AG04450 (cell line): ENCODE results near the gene KLHL29. TPM values are rescaled to one million over a fixed set of nuclear protein-coding genes. Genes with fewer than 3 reads are reported as not detected.

Experiments
- CTCF ChIA-PET: fragments of 300-600, 350-600 bp; formaldehyde crosslinking; extraction: SDS; loops from one replicate; lab custom pipeline; 2022; ENCODE audit warnings: antibody characterized with exemption, inconsistent platforms; lab: Charles Lee
- POLR2A ChIA-PET: fragments of 350-600 bp; formaldehyde crosslinking; extraction: SDS; loops from one replicate; lab custom pipeline; 2021; ENCODE audit warnings: antibody characterized with exemption, inconsistent platforms; lab: Yijun Ruan, JAX
- DNase-seq: peaks from one replicate; pipeline ENCODE4 v3.0.0-alpha.2; 2011; ENCODE audit warnings: low read depth, low spot score
- H3K27ac ChIP-seq: one replicate; pipeline ENCODE4 v1.5.1; 2012; ENCODE audit warnings: low read depth, low read length, control low read depth
- H3K27me3 ChIP-seq: one replicate; pipeline ENCODE4 v1.6.0; 2012; ENCODE audit warnings: low read length; ENCODE audit not compliant: control insufficient read depth, insufficient read depth
- H3K4me3 ChIP-seq: 2 replicates; pipeline ENCODE4 v1.5.1; 2011; ENCODE audit warnings: mild to moderate bottlenecking, low read depth, low read length, control low read depth
- H3K9me3 ChIP-seq: 2 replicates; pipeline ENCODE4 v1.5.1; 2012; ENCODE audit warnings: low read length; ENCODE audit not compliant: control insufficient read depth, insufficient read depth
- polyA plus RNA-seq: library from polyadenylated mRNA; depleted of rRNA; stranded (reverse); fragments of >200 nt; gene quantifications from 2 replicates; pipeline ENCODE4 v1.2.3, GENCODE V29; 2011
- TF ChIP-seq, protein P1 (sequence below): IDR thresholded peaks from 2 replicates; pipeline ENCODE4 v1.5.1; 2011; ENCODE audit warnings: low read depth, low read length, control low read depth, inconsistent platforms

Gene KLHL29
- polyA plus RNA-seq, 1 experiment, result 3.6 TPM

DNA sequence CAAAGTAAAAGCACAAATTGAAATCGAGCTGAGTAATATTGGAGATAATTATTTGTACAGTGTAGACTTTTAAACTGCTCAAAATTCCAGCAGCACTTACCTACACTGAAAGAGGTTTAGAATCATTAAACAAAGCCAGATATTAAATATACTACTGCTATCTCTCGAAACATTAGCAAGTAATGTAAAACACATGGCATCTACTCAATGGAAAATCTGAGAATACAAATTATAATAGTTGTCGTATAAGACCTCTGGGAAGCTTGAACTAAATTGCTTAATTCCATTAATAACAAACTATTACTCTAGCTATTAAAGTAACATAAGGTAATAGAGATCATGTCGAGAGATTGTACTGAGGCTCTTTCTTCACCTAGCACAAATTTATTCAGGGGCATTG is 108.9 kb downstream of the KLHL29 start:
- ChIA-PET CTCF (interaction anchor here (1.0 kb wide), 1 partner anchor 16 kb away, joined by 3 read pairs; no protein-coding TSS in a partner anchor), POLR2A (no interaction called here)
- Histone ChIP-seq H3K4me3 (no peak overlapping the region), H3K27me3 (peaks cover 2% of the 10 kb centered on the region), H3K9me3 (no peaks in the 10 kb centered on the region), H3K27ac (no peak overlapping the region)
- TF ChIP-seq, protein P1, sequence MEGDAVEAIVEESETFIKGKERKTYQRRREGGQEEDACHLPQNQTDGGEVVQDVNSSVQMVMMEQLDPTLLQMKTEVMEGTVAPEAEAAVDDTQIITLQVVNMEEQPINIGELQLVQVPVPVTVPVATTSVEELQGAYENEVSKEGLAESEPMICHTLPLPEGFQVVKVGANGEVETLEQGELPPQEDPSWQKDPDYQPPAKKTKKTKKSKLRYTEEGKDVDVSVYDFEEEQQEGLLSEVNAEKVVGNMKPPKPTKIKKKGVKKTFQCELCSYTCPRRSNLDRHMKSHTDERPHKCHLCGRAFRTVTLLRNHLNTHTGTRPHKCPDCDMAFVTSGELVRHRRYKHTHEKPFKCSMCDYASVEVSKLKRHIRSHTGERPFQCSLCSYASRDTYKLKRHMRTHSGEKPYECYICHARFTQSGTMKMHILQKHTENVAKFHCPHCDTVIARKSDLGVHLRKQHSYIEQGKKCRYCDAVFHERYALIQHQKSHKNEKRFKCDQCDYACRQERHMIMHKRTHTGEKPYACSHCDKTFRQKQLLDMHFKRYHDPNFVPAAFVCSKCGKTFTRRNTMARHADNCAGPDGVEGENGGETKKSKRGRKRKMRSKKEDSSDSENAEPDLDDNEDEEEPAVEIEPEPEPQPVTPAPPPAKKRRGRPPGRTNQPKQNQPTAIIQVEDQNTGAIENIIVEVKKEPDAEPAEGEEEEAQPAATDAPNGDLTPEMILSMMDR, result no peak
- DNase-seq, result no peak

DNA sequence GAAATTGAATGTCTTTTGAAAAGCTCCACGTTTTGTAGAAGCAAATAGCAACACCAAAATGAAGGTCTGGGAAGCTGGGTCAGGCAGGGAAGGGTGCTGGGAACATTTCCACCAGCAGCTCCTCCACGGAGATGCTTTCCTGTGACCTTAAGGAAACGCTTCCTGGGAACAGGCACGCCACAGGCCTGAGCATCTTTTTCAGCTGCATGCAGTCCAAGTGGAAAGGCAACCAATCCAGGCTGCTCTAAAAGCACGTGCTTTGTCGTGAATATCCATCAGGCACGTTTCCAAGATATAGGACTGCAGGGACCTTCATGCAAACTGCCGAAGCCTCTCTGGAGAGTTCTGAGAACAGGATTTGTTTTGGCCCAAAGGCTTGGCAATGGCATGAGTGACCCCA is 109.3 kb downstream of the KLHL29 start:
- no peak for DNase-seq
- H3K4me3 ChIP-seq, result no peak overlapping the region
- CTCF ChIA-PET, result no interaction called here
- POLR2A ChIA-PET, result no interaction called here
- no peaks in the 10 kb centered on the region for H3K9me3 ChIP-seq
- H3K27ac ChIP-seq, result no peak overlapping the region
- TF ChIP-seq, protein P1, result no peak
- peaks cover 2% of the 10 kb centered on the region for H3K27me3 ChIP-seq

DNA sequence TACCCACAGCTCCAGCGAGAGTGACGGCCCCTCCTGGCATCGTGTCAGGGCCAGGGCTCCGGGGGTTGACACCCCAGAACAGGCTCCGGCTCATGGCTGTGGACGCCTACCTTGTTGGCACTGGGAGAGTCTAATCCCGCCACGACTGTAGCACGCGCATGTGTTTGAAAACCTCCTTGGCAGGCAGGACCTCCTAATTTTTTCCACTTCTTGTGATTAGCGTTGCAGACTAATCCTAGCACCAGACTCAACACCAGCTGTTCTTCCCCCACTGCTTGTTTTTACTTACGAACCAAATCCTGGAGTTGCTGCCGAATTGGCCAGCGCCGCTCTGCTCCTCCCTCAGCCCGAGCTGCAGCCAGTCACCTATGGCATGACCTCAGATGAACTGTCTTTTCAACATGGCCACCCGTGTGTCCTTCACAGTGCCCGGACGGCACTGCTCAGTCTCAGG is 110.7 kb downstream of the KLHL29 start:
- Histone ChIP-seq H3K27me3 (peaks cover 2% of the 10 kb centered on the region), H3K27ac (no peak overlapping the region), H3K9me3 (no peaks in the 10 kb centered on the region), H3K4me3 (no peak overlapping the region)
- no peak for DNase-seq
- CTCF ChIA-PET, result no interaction called here
- POLR2A ChIA-PET, result no interaction called here
- TF ChIP-seq, protein P1, result no peak

DNA sequence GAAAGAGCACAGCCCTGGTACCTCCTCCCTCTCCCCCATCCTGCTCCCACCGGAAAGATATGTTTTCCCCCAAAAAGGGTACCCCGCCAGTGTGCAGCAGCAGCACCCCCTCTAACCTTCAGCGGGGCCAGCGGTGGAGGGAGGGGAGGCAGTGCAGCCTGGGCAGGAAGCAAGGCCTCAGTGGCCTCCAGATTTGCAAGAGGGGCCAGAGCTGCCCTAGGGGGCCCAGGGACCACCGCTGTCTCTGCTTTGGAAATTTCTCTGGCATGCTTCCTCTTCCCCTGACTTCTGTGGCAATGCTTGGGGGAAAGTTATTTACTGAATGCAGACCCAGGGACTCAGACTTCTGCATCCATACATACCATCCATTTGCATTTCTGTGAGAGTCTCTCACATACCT is 111.5 kb downstream of the KLHL29 start:
- POLR2A ChIA-PET, result no interaction called here
- TF ChIP-seq, protein P1, result no peak
- no peak overlapping the region for H3K27ac ChIP-seq
- no peak overlapping the region for H3K4me3 ChIP-seq
- CTCF ChIA-PET, result no interaction called here
- H3K9me3 ChIP-seq, result no peaks in the 10 kb centered on the region
- no peaks in the 10 kb centered on the region for H3K27me3 ChIP-seq
- no peak for DNase-seq

DNA sequence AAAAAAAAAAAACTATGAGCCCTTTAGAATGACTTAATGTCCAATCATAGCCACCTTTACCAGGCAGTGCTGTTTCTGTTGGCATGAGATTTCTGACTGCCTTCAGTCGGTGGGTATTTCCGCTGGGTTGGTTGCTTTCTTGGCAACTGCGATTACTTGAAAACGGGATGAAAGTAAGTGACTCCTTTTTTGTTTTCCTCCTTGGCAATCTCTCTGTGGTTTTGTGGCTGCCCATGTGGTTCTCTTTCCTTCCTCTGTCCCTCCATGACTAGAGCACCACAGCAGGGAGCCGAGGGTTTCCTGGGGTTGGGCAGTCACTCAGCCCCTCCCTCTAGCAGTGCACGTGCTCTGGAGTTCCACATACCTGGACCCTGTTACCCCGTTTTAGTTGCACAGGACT is 112.1 kb downstream of the KLHL29 start:
- DNase-seq, result no peak
- POLR2A ChIA-PET, result no interaction called here
- Histone ChIP-seq H3K4me3 (no peak overlapping the region), H3K27ac (no peak overlapping the region), H3K27me3 (no peaks in the 10 kb centered on the region), H3K9me3 (no peaks in the 10 kb centered on the region)
- CTCF ChIA-PET, result no interaction called here
- TF ChIP-seq, protein P1, result no peak
